ENCODE results near the gene DDRGK1. TPM values are rescaled to one million over a fixed set of nuclear protein-coding genes. Genes with fewer than 3 reads are reported as not detected.

Gene DDRGK1
- total and polyA plus RNA-seq, 7 donors = 36.6 to 82.2 (median 49.7) TPM

DNA sequence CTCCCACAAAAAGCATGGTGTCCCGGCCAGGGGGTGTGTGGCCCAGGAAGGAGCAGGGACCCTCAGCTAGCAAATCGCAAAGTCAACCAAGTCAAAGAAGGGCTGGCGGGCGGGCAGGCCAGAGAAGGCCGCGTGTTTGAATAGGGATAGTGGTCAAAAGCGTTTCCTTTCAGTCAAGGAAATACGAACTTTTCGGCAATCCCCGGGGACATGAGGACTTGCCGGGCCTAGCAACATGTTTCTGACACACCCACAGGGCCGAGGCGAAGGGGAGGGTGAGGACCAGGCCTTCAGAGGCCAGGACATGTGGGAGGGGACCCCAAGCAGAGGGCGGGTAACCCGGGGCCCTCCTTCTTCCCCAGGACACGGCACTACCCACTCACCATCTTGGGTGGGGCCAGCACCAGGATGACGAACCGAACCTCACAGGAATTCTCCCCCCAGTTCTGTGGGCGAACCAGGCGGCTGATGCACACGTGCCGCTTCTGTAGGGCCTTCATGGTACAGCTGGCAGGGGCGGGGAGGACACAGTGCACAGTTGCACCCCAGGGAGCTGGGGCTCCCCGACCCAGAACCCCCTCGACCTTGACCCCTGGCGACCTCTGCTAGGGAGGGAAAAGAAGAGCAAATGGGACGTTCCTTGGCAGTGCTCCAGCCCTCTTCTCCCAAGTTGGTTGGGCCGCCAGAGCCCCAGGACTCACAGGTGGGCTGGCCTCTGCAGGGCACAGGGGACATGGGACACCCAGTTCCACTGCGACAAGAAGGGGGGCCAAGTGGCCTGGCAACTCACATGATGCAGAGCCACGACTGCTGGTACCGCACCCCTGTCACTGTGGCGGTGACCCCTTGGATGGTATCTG lies 28.9 kb upstream of the DDRGK1 start:
- ATAC-seq (no peak), DNase-seq (no peak)
- TF ChIP-seq, protein P1, sequence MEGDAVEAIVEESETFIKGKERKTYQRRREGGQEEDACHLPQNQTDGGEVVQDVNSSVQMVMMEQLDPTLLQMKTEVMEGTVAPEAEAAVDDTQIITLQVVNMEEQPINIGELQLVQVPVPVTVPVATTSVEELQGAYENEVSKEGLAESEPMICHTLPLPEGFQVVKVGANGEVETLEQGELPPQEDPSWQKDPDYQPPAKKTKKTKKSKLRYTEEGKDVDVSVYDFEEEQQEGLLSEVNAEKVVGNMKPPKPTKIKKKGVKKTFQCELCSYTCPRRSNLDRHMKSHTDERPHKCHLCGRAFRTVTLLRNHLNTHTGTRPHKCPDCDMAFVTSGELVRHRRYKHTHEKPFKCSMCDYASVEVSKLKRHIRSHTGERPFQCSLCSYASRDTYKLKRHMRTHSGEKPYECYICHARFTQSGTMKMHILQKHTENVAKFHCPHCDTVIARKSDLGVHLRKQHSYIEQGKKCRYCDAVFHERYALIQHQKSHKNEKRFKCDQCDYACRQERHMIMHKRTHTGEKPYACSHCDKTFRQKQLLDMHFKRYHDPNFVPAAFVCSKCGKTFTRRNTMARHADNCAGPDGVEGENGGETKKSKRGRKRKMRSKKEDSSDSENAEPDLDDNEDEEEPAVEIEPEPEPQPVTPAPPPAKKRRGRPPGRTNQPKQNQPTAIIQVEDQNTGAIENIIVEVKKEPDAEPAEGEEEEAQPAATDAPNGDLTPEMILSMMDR (IDR thresholded peaks at IDR 0.05) = no peak
- intact Hi-C loops (cut with DNase I) = no loop called here
- no peaks in the 10 kb centered on the region for H3K4me1 ChIP-seq
- no peaks in the 10 kb centered on the region for H3K9me3 ChIP-seq
- peaks cover 0 to 16% (median 11%) of the 10 kb centered on the region in 3 donors for H3K27me3 ChIP-seq (ENCODE audit: insufficient read depth in 3 of 3, low read length in 2 of 3)
- H3K4me3 ChIP-seq = no peak overlapping the region
- 72 to 86% (median 82%) methylated on average over 30 to 32 of the region's 32 CpGs for WGBS, 3 donors
- no peaks in the 10 kb centered on the region for H3K36me3 ChIP-seq (ENCODE audit: insufficient read depth in 1 of 2, low read depth in 1 of 2)
- no peak overlapping the region for H3K27ac ChIP-seq

DNA sequence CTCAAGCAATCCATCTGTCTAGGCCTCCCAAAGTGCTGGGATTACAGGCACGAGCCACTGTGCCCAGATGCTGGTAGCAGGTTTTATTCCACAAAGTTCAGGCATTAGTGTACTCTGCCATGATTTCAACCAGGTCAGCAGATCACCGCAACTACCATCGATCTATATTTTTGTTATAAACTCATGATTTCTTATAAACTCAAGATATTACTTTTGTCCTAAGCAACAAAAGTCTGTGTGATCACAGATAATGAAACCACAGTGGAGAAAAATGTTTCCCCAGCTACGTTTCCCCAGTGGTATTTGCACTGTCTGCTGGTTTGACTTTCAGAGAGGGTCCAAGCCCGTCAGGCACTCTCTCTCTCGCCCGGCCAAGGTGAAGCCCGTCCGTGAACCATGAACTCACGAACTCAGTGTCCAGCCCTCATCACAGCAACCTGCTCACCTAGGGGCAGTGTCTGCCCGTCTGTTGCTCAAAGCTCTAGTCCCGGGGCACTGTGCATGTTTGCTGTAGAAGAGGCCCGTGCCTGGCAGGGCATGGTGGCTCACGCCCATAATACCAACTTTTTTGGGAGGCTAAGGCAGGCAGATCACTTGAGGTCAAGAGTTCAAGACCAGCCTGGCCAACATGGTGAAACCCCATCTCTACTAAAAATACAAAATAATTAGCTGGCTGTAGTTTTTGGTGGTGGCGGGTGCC lies 27.6 kb upstream of the DDRGK1 start:
- TF ChIP-seq, protein P1 (IDR thresholded peaks at IDR 0.05) = no peak
- peaks cover 0 to 5% (median 2%) of the 10 kb centered on the region in 3 donors for H3K27me3 ChIP-seq (ENCODE audit: insufficient read depth in 3 of 3, low read length in 2 of 3)

DNA sequence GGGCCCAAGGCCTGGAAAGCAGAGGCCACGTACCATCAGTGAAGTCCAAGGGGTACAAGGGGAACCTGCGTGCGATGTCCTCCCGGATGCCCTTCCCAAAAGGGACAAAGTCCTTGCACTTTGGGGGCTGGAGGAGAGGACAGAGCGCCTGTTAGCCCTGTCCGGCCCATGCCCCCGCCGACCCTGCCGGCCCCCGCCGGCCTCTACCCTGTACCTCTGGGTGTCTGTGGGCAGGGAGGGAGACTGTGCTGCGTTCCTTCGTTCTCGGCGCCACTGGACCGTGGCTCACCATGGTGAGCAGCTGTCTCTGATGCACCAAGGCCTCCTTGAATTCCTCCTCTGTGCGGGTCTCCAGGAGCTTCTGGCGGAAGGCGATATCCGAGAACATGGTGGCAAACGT lies 26.6 kb upstream of the DDRGK1 start:
- no peak for DNase-seq
- 91 to 95% (median 93%) methylated on average over 21 of the region's 21 CpGs for WGBS, 3 donors
- H3K36me3 ChIP-seq (ENCODE audit: insufficient read depth in 1 of 2, low read depth in 1 of 2) = no peaks in the 10 kb centered on the region
- no peaks in the 10 kb centered on the region for H3K9me3 ChIP-seq
- H3K27me3 ChIP-seq (ENCODE audit: insufficient read depth in 3 of 3, low read length in 2 of 3) = peaks cover 0 to 2% (median 0%) of the 10 kb centered on the region in 3 donors
- intact Hi-C loops (cut with DNase I) = no loop called here
- no peaks in the 10 kb centered on the region for H3K4me1 ChIP-seq
- H3K4me3 ChIP-seq = no peak overlapping the region
- no peak overlapping the region for H3K27ac ChIP-seq
- TF ChIP-seq, protein P1 (IDR thresholded peaks at IDR 0.05) = no peak
- no peak for ATAC-seq

More for the DNA sequence above, 27.6 kb upstream of the DDRGK1 start:
- Histone ChIP-seq H3K4me3 (no peak overlapping the region), H3K4me1 (no peaks in the 10 kb centered on the region), H3K9me3 (no peaks in the 10 kb centered on the region), H3K36me3 (ENCODE audit: insufficient read depth in 1 of 2, low read depth in 1 of 2) (no peaks in the 10 kb centered on the region), H3K27ac (no peak overlapping the region)
- DNase-seq = no peak
- no peak for ATAC-seq
- WGBS, 3 donors = 91 to 94% (median 92%) methylated on average over 15 of the region's 15 CpGs
- intact Hi-C loops (cut with DNase I) = no loop called here

DNA sequence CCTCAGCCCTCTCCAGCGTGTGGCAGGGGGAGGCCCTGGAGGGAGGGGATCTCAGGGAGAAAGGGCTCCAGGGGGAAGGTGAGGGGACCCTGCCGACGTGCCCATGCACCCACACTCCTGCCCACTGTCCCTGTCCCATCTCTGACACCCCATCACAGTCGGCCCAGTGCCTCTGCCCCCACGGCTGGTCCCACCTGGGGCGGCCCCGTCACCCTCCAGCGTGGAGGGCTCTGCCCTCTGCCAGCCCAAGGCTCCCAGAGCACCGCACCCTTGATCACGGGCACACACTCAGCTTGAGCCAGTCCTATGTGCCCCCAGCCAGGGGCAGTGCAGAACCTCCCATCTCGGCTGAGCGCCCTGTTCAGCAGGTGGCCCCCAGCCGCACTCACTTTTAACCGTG lies 25.3 kb upstream of the DDRGK1 start:
- TF ChIP-seq, protein P1 (IDR thresholded peaks at IDR 0.05) = no peak
- Histone ChIP-seq H3K9me3 (no peaks in the 10 kb centered on the region), H3K27me3 (ENCODE audit: insufficient read depth in 3 of 3, low read length in 2 of 3) (no peaks in the 10 kb centered on the region), H3K4me3 (no peak overlapping the region), H3K27ac (no peak overlapping the region), H3K4me1 (no peaks in the 10 kb centered on the region), H3K36me3 (ENCODE audit: insufficient read depth in 1 of 2, low read depth in 1 of 2) (no peaks in the 10 kb centered on the region)
- no peak for ATAC-seq
- DNase-seq = no peak
- 90 to 93% (median 91%) methylated on average over 11 to 14 of the region's 14 CpGs for WGBS, 3 donors
- intact Hi-C loops (cut with DNase I) = no loop called here
